Uterus (tissue), 2 donors: ENCODE data around the gene TMIGD2.

ENCODE experiments used
- CTCF ChIP-seq, 4 experiments: fragments of 200-600 bp in 2 of 4; fragments of 450-650 bp in 2 of 4; sonication (generic) in 2 of 4; IDR thresholded peaks; one replicate each; pipeline ENCODE4 v1.5.1; 2016 to 2019; ENCODE audit warnings: antibody characterized with exemption in 4 of 4, mild to moderate bottlenecking in 2 of 4, moderate library complexity in 1 of 4
- POLR2A ChIP-seq, 2 donors: fragments of 450-650 bp; IDR thresholded peaks; one replicate each; pipeline ENCODE4 v1.6.1; 2016; ENCODE audit warnings: antibody characterized with exemption in 2 of 2, mild to moderate bottlenecking in 1 of 2, moderate library complexity in 1 of 2

GRCh38 chr19:4342615-4343369 is 40.6 kb upstream of the TMIGD2 start:
- TF ChIP-seq POLR2A (IDR thresholded peaks at IDR 0.05) (peak; percentile 94), CTCF (IDR thresholded peaks at IDR 0.05) (peak in 3 of 4 experiments; percentile 12 to 26 (median 16))
